ENCODE data around the gene TMTC4.

- no peak for TF ChIP-seq CTCF (IDR thresholded peaks at IDR 0.05)
- TF ChIP-seq POLR2A (IDR thresholded peaks at IDR 0.05) = no peak
These were observed 1.3 kb downstream of the TMTC4 start for GRCh38 chr13:100673376-100673712.
